Testis (tissue), 2 donors: ENCODE data around the gene ANXA2.

Source experiments
- POLR2A ChIP-seq: fragments of 450-650 bp; IDR thresholded peaks from one replicate; pipeline ENCODE4 v1.6.1; 2017; ENCODE audit warnings: antibody characterized with exemption, mild to moderate bottlenecking, moderate library complexity
- TF ChIP-seq, protein P1 (sequence below), 3 experiments: fragments of 450-650 bp in 2 of 3; fragments of 200-600 bp in 1 of 3; sonication (generic) in 1 of 3; IDR thresholded peaks; one replicate each; pipeline ENCODE4 v1.5.1; 2016 to 2019; ENCODE audit warnings: antibody characterized with exemption in 3 of 3, mild to moderate bottlenecking in 2 of 3, moderate library complexity in 1 of 3

GRCh38 chr15:60324706-60325438, 72.9 kb downstream of the ANXA2 start:
- TF ChIP-seq, protein P1, sequence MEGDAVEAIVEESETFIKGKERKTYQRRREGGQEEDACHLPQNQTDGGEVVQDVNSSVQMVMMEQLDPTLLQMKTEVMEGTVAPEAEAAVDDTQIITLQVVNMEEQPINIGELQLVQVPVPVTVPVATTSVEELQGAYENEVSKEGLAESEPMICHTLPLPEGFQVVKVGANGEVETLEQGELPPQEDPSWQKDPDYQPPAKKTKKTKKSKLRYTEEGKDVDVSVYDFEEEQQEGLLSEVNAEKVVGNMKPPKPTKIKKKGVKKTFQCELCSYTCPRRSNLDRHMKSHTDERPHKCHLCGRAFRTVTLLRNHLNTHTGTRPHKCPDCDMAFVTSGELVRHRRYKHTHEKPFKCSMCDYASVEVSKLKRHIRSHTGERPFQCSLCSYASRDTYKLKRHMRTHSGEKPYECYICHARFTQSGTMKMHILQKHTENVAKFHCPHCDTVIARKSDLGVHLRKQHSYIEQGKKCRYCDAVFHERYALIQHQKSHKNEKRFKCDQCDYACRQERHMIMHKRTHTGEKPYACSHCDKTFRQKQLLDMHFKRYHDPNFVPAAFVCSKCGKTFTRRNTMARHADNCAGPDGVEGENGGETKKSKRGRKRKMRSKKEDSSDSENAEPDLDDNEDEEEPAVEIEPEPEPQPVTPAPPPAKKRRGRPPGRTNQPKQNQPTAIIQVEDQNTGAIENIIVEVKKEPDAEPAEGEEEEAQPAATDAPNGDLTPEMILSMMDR (IDR thresholded peaks at IDR 0.05), result no peak
- TF ChIP-seq POLR2A, result no peak
